Thoracic aorta (tissue), 2 donors: ENCODE data around the gene BCL2L13. TPM values are rescaled to one million over a fixed set of nuclear protein-coding genes. Genes with fewer than 3 reads are reported as not detected.
"Not testable (repeated sequence)": the region's sequence is repeated elsewhere in the genome, so short reads cannot be mapped to it uniquely, and the experiment has no call there.

ENCODE experiments used
- ATAC-seq: fragments of 150-250 bp; one replicate; pipeline ENCODE4 v1.8.0; 2017; ENCODE audit warnings: low read depth; ENCODE audit not compliant: insufficient number of reproducible peaks, low FRiP score
- DNase-seq: peaks from one replicate; pipeline ENCODE4 v3.0.0-alpha.2; 2020; ENCODE audit warnings: low spot score
- H3K27ac ChIP-seq, 2 donors: fragments of 200-600 bp; sonication (generic); 1 replicate in 1 of 2; 2 replicates in 1 of 2; pipeline ENCODE4 v1.5.1; 2016; ENCODE audit warnings: mild to moderate bottlenecking in 2 of 2, moderate library complexity in 2 of 2
- H3K27me3 ChIP-seq: fragments of 200-600 bp; sonication (generic); replicated peaks from 2 replicates; pipeline ENCODE4 v1.6.0; 2016; ENCODE audit warnings: mild to moderate bottlenecking; ENCODE audit not compliant: insufficient read depth
- H3K36me3 ChIP-seq: fragments of 200-600 bp; sonication (generic); one replicate; pipeline ENCODE4 v1.5.1; 2016
- H3K4me1 ChIP-seq, 2 donors: fragments of 200-600 bp; sonication (generic); 1 replicate in 1 of 2; 2 replicates in 1 of 2; pipeline versions ENCODE4 v1.5.1 to v1.6.0; 2016; ENCODE audit warnings: low read depth in 2 of 2, mild to moderate bottlenecking in 1 of 2; ENCODE audit not compliant: control insufficient read depth in 1 of 2
- H3K4me3 ChIP-seq: fragments of 200-600 bp; sonication (generic); 2 replicates; pipeline ENCODE4 v1.5.1; 2016; ENCODE audit warnings: mild to moderate bottlenecking
- H3K9me3 ChIP-seq: fragments of 200-600 bp; sonication (generic); 2 replicates; pipeline ENCODE4 v1.5.1; 2016
- total RNA-seq, 2 donors: library from RNA; depleted of rRNA; stranded (reverse); fragments of >200 nt; gene quantifications; one replicate each; pipeline versions ENCODE4 v1.1.0 to v1.2.3, GENCODE V29; 2016
- TF ChIP-seq, protein P1 (sequence below): fragments of 200-600 bp; sonication (generic); IDR thresholded peaks from one replicate; pipeline ENCODE4 v1.5.1; 2019; ENCODE audit warnings: antibody characterized with exemption

BCL2L13 gene
- total RNA-seq, 2 donors from 2014 or later = 38.0 to 43.4 TPM

DNA sequence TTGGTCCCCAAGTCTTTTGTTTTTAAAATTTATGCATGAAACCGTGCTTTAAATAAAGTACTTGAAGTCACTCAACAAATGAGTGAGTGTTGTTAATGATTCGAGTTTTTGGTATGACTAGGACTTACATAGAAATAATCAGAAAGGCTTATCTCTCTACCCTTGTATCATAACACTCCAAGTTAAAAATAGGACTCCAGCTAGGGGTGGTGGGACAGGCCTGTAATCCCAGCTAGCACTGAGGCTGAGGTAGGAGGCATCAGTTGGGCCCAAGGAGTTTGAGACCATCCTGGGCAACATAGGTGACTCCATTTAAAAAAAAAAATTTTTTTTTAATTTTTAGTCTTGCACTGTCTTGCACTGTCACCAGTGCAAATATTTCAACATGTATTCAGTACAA lies 55.6 kb downstream of the BCL2L13 start:
- TF ChIP-seq, protein P1, sequence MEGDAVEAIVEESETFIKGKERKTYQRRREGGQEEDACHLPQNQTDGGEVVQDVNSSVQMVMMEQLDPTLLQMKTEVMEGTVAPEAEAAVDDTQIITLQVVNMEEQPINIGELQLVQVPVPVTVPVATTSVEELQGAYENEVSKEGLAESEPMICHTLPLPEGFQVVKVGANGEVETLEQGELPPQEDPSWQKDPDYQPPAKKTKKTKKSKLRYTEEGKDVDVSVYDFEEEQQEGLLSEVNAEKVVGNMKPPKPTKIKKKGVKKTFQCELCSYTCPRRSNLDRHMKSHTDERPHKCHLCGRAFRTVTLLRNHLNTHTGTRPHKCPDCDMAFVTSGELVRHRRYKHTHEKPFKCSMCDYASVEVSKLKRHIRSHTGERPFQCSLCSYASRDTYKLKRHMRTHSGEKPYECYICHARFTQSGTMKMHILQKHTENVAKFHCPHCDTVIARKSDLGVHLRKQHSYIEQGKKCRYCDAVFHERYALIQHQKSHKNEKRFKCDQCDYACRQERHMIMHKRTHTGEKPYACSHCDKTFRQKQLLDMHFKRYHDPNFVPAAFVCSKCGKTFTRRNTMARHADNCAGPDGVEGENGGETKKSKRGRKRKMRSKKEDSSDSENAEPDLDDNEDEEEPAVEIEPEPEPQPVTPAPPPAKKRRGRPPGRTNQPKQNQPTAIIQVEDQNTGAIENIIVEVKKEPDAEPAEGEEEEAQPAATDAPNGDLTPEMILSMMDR = no peak
- Histone ChIP-seq H3K27me3 (no peaks in the 10 kb centered on the region), H3K36me3 (peaks cover 3% of the 10 kb centered on the region), H3K9me3 (no peaks in the 10 kb centered on the region), H3K4me3 (no peak overlapping the region), H3K27ac (no peak overlapping the region), H3K4me1 (no peaks in the 10 kb centered on the region)
- DNase-seq (no peak), ATAC-seq (no peak)

DNA sequence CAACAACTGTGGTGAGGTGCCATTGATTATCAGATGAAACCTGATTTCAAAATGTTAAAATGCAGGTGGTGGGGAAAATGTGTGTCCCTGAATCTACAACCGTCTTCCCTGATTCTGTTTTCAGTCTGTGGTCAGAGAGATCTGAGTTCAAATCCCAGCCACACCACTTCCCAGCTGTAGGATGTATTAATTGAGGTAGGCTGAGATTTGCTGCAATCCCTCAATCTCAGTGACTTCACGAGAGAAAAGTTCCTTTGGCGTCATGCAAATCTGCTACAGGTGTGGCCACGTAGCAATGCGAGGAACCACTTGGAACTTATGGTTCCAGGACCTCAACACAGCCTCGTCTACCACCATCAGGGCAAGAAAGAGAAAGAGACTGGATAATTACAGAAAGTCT lies 56.2 kb downstream of the BCL2L13 start:
- ATAC-seq (no peak), DNase-seq (no peak)
- Histone ChIP-seq H3K27me3 (no peaks in the 10 kb centered on the region), H3K4me3 (no peak overlapping the region), H3K4me1 (no peaks in the 10 kb centered on the region), H3K36me3 (no peaks in the 10 kb centered on the region), H3K9me3 (no peaks in the 10 kb centered on the region), H3K27ac (no peak overlapping the region)
- TF ChIP-seq, protein P1 = no peak

DNA sequence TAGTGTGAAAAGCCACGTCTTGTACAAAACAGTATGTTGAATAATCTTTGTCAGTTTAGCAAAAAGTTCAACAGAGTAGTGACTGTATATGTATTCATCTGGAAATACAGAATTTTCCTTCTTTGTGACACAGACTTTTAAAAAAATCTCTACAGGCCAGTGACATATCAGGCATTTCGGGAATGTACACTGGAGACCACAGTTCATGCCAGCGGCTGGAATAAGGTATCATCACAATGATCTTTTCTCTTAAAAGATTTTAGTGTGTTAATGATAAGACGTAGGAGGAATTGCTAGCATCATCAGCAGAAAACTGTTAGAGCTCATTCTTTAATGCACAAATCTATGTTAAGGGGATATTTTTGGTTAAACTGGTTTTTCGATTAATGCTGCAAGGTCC lies 57.4 kb downstream of the BCL2L13 start:
- Histone ChIP-seq H3K27me3 (no peaks in the 10 kb centered on the region), H3K9me3 (no peaks in the 10 kb centered on the region), H3K36me3 (no peaks in the 10 kb centered on the region), H3K27ac (no peak overlapping the region), H3K4me1 (no peaks in the 10 kb centered on the region), H3K4me3 (no peak overlapping the region)
- no peak for ATAC-seq
- TF ChIP-seq, protein P1 = no peak
- DNase-seq = no peak

DNA sequence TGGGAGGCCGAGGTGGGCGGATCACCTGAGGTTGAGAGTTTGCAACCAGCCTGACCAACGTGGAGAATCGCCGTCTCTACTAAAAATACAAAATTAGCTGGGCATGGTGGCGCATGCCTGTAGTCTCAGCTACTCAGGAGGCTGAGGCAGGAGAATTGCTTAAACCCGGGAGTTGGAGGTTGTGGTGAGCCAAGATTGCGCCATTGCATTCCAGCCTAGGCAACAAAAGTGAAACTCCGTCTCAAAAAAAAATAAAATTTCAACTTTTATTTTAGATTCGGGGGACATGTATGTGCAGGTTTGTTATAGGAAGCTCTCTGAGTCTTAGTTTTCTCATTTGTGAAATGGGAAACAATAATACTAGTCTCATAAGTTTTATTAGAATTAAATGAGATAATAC lies 58.6 kb downstream of the BCL2L13 start:
- not testable (repeated sequence) for H3K4me1 ChIP-seq, H3K27ac ChIP-seq, H3K9me3 ChIP-seq, H3K27me3 ChIP-seq, DNase-seq, H3K36me3 ChIP-seq, H3K4me3 ChIP-seq, ATAC-seq

DNA sequence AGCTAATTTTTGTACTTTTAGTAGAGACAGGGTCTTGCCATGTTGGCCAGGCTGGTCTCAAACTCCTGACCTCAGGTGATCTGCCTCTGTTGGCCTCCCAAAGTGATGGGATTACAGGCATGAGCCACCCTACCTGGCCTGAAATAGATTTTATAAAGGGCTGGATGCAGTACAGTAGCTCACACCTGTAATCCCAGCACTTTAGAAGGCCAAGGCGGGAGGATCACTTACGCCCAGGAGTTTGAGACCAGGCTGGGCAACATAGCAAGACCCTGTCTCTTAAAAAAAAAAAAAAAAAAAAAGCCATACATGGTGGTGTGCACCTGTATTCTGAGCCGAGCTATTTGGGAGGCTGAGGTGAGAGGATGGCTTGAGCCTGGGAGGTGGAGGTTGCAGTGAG lies 59.7 kb downstream of the BCL2L13 start:
- not testable (repeated sequence) for H3K4me1 ChIP-seq, H3K36me3 ChIP-seq, H3K9me3 ChIP-seq, DNase-seq, H3K4me3 ChIP-seq, H3K27ac ChIP-seq, H3K27me3 ChIP-seq, ATAC-seq

DNA sequence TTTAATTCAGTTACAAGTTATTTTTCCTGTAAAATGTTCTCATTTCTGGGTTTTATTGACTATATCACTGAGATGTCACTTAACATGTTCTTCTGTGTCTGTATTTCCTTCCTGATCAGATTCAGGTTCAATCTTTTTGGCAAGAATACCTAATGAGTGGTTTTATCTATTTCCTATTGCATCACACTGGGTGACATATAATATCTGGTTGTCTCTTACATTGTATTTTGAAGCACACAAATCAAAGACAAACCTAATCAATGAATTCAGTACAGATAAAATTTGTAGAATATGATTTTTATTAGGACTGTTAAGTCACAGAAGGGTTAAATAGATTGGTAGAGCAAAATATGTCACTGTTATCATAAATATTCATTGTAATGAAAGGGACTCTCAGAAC lies 60.4 kb downstream of the BCL2L13 start:
- no peaks in the 10 kb centered on the region for H3K27me3 ChIP-seq
- H3K27ac ChIP-seq = no peak overlapping the region
- no peaks in the 10 kb centered on the region for H3K4me1 ChIP-seq
- DNase-seq (no peak), ATAC-seq (no peak)
- TF ChIP-seq, protein P1 = no peak
- H3K4me3 ChIP-seq = no peak overlapping the region
- no peaks in the 10 kb centered on the region for H3K9me3 ChIP-seq
- H3K36me3 ChIP-seq = no peaks in the 10 kb centered on the region
